Liver (tissue), 9 donors: ENCODE measurements around the gene COMMD1. TPM values are rescaled to one million over a fixed set of nuclear protein-coding genes. Genes with fewer than 3 reads are reported as not detected.

Source experiments
- DNase-seq: peaks from one replicate; pipeline ENCODE4 v3.0.0-alpha.2; 2017; ENCODE audit warnings: low spot score
- H3K27ac ChIP-seq, 2 donors: one replicate each; pipeline ENCODE4 v1.7.0; 2013; ENCODE audit warnings: inconsistent platforms in 2 of 2, low read length in 2 of 2, control low read depth in 1 of 2, low read depth in 1 of 2, mild to moderate bottlenecking in 1 of 2
- H3K27me3 ChIP-seq, 4 donors: one replicate each; pipeline versions ENCODE4 v1.6.1 to v1.7.0; 2013; ENCODE audit warnings: low read length in 3 of 4, inconsistent platforms in 1 of 4, mild to moderate bottlenecking in 1 of 4, moderate library complexity in 1 of 4; ENCODE audit not compliant: control insufficient read depth in 4 of 4, insufficient read depth in 4 of 4
- H3K36me3 ChIP-seq, 4 donors: one replicate each; pipeline versions ENCODE4 v1.6.1 to v1.7.0; 2013; ENCODE audit warnings: low read length in 3 of 4, mild to moderate bottlenecking in 3 of 4, low read depth in 1 of 4, moderate library complexity in 1 of 4; ENCODE audit not compliant: control insufficient read depth in 4 of 4, insufficient read depth in 3 of 4
- H3K4me1 ChIP-seq, 4 donors: one replicate each; pipeline versions ENCODE4 v1.6.1 to v1.7.0; 2013; ENCODE audit warnings: low read length in 3 of 4, mild to moderate bottlenecking in 3 of 4, moderate library complexity in 1 of 4; ENCODE audit not compliant: control insufficient read depth in 4 of 4, insufficient read depth in 4 of 4
- H3K4me3 ChIP-seq, 3 donors: one replicate each; pipeline versions ENCODE4 v1.6.1 to v1.7.0; 2013; ENCODE audit warnings: low read length in 3 of 3, control low read depth in 1 of 3, low read depth in 1 of 3, mild to moderate bottlenecking in 1 of 3
- H3K9ac ChIP-seq, 2 donors: one replicate each; pipeline ENCODE4 v1.7.0; 2013; ENCODE audit warnings: low read length in 2 of 2, mild to moderate bottlenecking in 2 of 2, moderate library complexity in 2 of 2, control low read depth in 1 of 2, low read depth in 1 of 2
- H3K9me3 ChIP-seq, 4 donors: one replicate each; pipeline versions ENCODE4 v1.6.1 to v1.7.0; 2013; ENCODE audit warnings: low read length in 3 of 4; ENCODE audit not compliant: control insufficient read depth in 4 of 4
- ATF3 ChIP-seq: IDR thresholded peaks from 2 replicates; pipeline ENCODE4 v1.6.1; 2016; ENCODE audit warnings: antibody characterized with exemption
- CTCF ChIP-seq: fragments of 150-350 bp; IDR thresholded peaks from 2 replicates; pipeline ENCODE4 v1.5.1; 2017; ENCODE audit warnings: improper control_type of control experiment, low read depth, low read length; ENCODE audit not compliant: missing input control
- EGR1 ChIP-seq, 2 donors: IDR thresholded peaks; 2 replicates each; pipeline ENCODE4 v1.6.1; 2016 to 2018; ENCODE audit warnings: antibody characterized with exemption in 2 of 2, low read depth in 2 of 2
- FOXA1 ChIP-seq: IDR thresholded peaks from 2 replicates; pipeline ENCODE4 v1.6.1; 2016; ENCODE audit warnings: antibody characterized with exemption
- FOXA2 ChIP-seq: IDR thresholded peaks from 2 replicates; pipeline ENCODE4 v1.6.1; 2016; ENCODE audit warnings: antibody characterized with exemption
- GABPA ChIP-seq, 2 donors: IDR thresholded peaks in 1 of 2; conservative IDR thresholded peaks in 1 of 2; 2 replicates each; pipeline ENCODE4 v1.6.1; 2016; ENCODE audit warnings: antibody characterized with exemption in 2 of 2, mild to moderate bottlenecking in 1 of 2, moderate library complexity in 1 of 2
- HNF4A ChIP-seq, 2 donors: conservative IDR thresholded peaks; 2 replicates each; pipeline ENCODE4 v1.6.1; 2016; ENCODE audit warnings: antibody characterized with exemption in 2 of 2, mild to moderate bottlenecking in 2 of 2
- HNF4G ChIP-seq: IDR thresholded peaks from 2 replicates; pipeline ENCODE4 v1.6.1; 2016; ENCODE audit warnings: antibody characterized with exemption
- JUND ChIP-seq, 2 donors: IDR thresholded peaks; 2 replicates each; pipeline ENCODE4 v1.6.1; 2016; ENCODE audit warnings: antibody characterized with exemption in 2 of 2
- MAX ChIP-seq: IDR thresholded peaks from 2 replicates; pipeline ENCODE4 v1.6.1; 2016; ENCODE audit warnings: antibody characterized with exemption
- NR2F2 ChIP-seq: IDR thresholded peaks from 2 replicates; pipeline ENCODE4 v1.6.1; 2016; ENCODE audit warnings: antibody characterized with exemption
- RAD21 ChIP-seq, 2 donors: IDR thresholded peaks; 2 replicates each; pipeline ENCODE4 v1.6.1; 2016; ENCODE audit warnings: antibody characterized with exemption in 2 of 2, mild to moderate bottlenecking in 2 of 2
- REST ChIP-seq: IDR thresholded peaks from 2 replicates; pipeline ENCODE4 v1.6.1; 2016; ENCODE audit warnings: antibody characterized with exemption, mild to moderate bottlenecking
- RXRA ChIP-seq, 2 donors: IDR thresholded peaks; 2 replicates each; pipeline ENCODE4 v1.6.1; 2017 to 2018; ENCODE audit warnings: antibody characterized with exemption in 2 of 2, mild to moderate bottlenecking in 1 of 2
- SP1 ChIP-seq: IDR thresholded peaks from 2 replicates; pipeline ENCODE4 v1.6.1; 2018; ENCODE audit warnings: antibody characterized with exemption, mild to moderate bottlenecking
- TAF1 ChIP-seq: conservative IDR thresholded peaks from 2 replicates; pipeline ENCODE4 v1.6.1; 2016; ENCODE audit warnings: antibody characterized with exemption, mild to moderate bottlenecking
- YY1 ChIP-seq: IDR thresholded peaks from 2 replicates; pipeline ENCODE4 v1.6.1; 2016; ENCODE audit warnings: antibody characterized with exemption, mild to moderate bottlenecking
- ZBTB33 ChIP-seq: IDR thresholded peaks from 2 replicates; pipeline ENCODE4 v1.6.1; 2016; ENCODE audit warnings: antibody characterized with exemption
- WGBS: extraction: QIAGEN DNeasy Blood & Tissue Kit; methylation state at CpG from one replicate; pipeline ENCODE4 v1.1.7; 2013; 5-methylcytosine and 5-hydroxymethylcytosine counted together
- polyA plus RNA-seq, 2 donors: library from polyadenylated mRNA; stranded (reverse) in 1 of 2; unstranded in 1 of 2; fragments of 200-250 nt in 1 of 2; fragments of >200 nt in 1 of 2; fragmentation: Nextera tagmentation in 1 of 2; extraction: Ambion mirVana in 1 of 2; gene quantifications; one replicate each; pipeline versions ENCODE4 v1.2.1 to v1.2.3, GENCODE V29; 2013 to 2015
- total RNA-seq, 2 donors: library from RNA; depleted of rRNA; stranded (reverse); fragments of >200 nt; gene quantifications; one replicate each; pipeline ENCODE4 v1.2.3, GENCODE V29; 2014
- donor health status: healthy.
- donor health status: healthy.
- donor health status: healthy.
- donor health status: healthy.
- donor health status: healthy.

COMMD1 gene
- total and polyA plus RNA-seq, 4 donors, result 17.4 to 47.9 (median 20.7) TPM

- TF ChIP-seq ZBTB33, result no peak
- no peak for TF ChIP-seq EGR1 (IDR thresholded peaks at IDR 0.05; ENCODE audit: low read depth in 2 of 2)
- no peak for TF ChIP-seq ATF3
- TF ChIP-seq TAF1, result no peak
- TF ChIP-seq YY1, result no peak
Measured at GRCh38 chr2:62030902-62031301, 125.4 kb downstream of the COMMD1 start (continued).

- H3K36me3 ChIP-seq, result no peaks in the 10 kb centered on the region
- no peak overlapping the region for H3K9ac ChIP-seq
- H3K27me3 ChIP-seq, result no peaks in the 10 kb centered on the region
- no peaks in the 10 kb centered on the region for H3K4me1 ChIP-seq
- WGBS, result 97% methylated on average over 5 of the region's 5 CpGs
- no peak for DNase-seq
- no peak overlapping the region for H3K27ac ChIP-seq
- H3K4me3 ChIP-seq, result no peak overlapping the region
- H3K9me3 ChIP-seq, result no peaks in the 10 kb centered on the region
- TF ChIP-seq HNF4A (conservative IDR thresholded peaks at IDR 0.05) (no peak), HNF4G (no peak), TAF1 (no peak), NR2F2 (no peak), REST (no peak), GABPA (IDR thresholded peaks at IDR 0.05 in 1 of 2, conservative IDR thresholded peaks at IDR 0.05 in 1 of 2) (no peak), FOXA1 (no peak), ZBTB33 (no peak), EGR1 (IDR thresholded peaks at IDR 0.05; ENCODE audit: low read depth in 2 of 2) (no peak), FOXA2 (no peak), RXRA (IDR thresholded peaks at IDR 0.05) (no peak), RAD21 (IDR thresholded peaks at IDR 0.05) (no peak), YY1 (no peak), JUND (IDR thresholded peaks at IDR 0.05) (no peak), CTCF (no peak), ATF3 (no peak), SP1 (no peak), MAX (no peak)
Measured at GRCh38 chr2:62032096-62032495, 126.6 kb downstream of the COMMD1 start.
